A673 (cell line): ENCODE results near the gene PRKAA2.

Source experiments
- EZH2 ChIP-seq: fragments of 200-600 bp; sonication (generic); IDR thresholded peaks from 2 replicates; pipeline ENCODE4 v1.6.1; 2017; ENCODE audit warnings: borderline replicate concordance, low read depth, mild to moderate bottlenecking, mixed read lengths, antibody characterized with exemption, low read length; ENCODE audit not compliant: poor library complexity, severe bottlenecking
- TF ChIP-seq, protein P1 (sequence below): fragments of 300-800, 200-600 bp; sonication (generic); conservative IDR thresholded peaks from 2 replicates; pipeline ENCODE4 v1.5.1; 2017; ENCODE audit warnings: low read depth, mild to moderate bottlenecking, antibody characterized with exemption, low read length, moderate library complexity, mixed read lengths

DNA sequence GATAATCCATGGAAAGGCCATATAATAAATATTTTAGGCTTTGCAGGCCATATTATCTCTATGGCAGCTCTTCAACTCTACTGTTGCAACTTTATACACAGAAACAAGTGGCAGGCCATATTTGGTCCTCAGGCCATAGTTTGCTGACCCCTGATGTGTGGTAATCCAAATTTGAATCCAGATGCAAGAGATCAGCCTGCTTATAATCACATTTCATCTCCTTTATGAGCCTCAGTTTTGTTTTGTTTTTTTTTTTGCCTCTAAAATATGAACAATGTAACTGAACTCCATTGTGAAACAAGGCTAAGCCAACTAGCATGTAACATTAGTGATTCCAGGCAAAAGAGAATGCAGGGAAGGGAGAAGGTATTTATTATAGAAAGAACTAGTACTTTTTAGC lies 81.6 kb downstream of the PRKAA2 start:
- no peak for TF ChIP-seq EZH2
- TF ChIP-seq, protein P1, sequence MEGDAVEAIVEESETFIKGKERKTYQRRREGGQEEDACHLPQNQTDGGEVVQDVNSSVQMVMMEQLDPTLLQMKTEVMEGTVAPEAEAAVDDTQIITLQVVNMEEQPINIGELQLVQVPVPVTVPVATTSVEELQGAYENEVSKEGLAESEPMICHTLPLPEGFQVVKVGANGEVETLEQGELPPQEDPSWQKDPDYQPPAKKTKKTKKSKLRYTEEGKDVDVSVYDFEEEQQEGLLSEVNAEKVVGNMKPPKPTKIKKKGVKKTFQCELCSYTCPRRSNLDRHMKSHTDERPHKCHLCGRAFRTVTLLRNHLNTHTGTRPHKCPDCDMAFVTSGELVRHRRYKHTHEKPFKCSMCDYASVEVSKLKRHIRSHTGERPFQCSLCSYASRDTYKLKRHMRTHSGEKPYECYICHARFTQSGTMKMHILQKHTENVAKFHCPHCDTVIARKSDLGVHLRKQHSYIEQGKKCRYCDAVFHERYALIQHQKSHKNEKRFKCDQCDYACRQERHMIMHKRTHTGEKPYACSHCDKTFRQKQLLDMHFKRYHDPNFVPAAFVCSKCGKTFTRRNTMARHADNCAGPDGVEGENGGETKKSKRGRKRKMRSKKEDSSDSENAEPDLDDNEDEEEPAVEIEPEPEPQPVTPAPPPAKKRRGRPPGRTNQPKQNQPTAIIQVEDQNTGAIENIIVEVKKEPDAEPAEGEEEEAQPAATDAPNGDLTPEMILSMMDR = no peak
